Left lung (tissue), 10 donors: ENCODE data around the gene ZFPM1. TPM values are rescaled to one million over a fixed set of nuclear protein-coding genes. Genes with fewer than 3 reads are reported as not detected.

Experiments used
- ATAC-seq: fragments of 200-7000 bp; cut with Tn5 transposase; one replicate; pipeline ENCODE4 v1.9.1; 2020; ENCODE audit warnings: moderate library complexity
- DNase-seq, 4 donors: peaks; one replicate each; pipeline ENCODE4 v3.0.0-alpha.2; 2013 to 2020
- H3K27ac ChIP-seq, 2 donors: fragments of 200-600 bp; sonication (generic) in 1 of 2; one replicate each; pipeline versions ENCODE4 v1.5.0 to v1.8.0; 2020 to 2021
- H3K27me3 ChIP-seq, 2 donors: fragments of 200-600 bp; sonication (generic) in 1 of 2; one replicate each; pipeline versions ENCODE4 v1.5.0 to v1.8.0; 2020 to 2021
- H3K36me3 ChIP-seq, 2 donors: fragments of 200-600 bp; sonication (generic) in 1 of 2; one replicate each; pipeline versions ENCODE4 v1.5.0 to v1.8.0; 2020 to 2021
- H3K4me1 ChIP-seq, 2 donors: fragments of 200-600 bp; one replicate each; pipeline ENCODE4 v1.8.0; 2021
- H3K4me3 ChIP-seq, 2 donors: fragments of 200-600 bp; sonication (generic) in 1 of 2; one replicate each; pipeline versions ENCODE4 v1.5.0 to v1.8.0; 2020 to 2021; ENCODE audit warnings: mild to moderate bottlenecking in 1 of 2
- H3K9me3 ChIP-seq, 2 donors: fragments of 200-600 bp; sonication (generic) in 1 of 2; one replicate each; pipeline versions ENCODE4 v1.5.0 to v1.8.0; 2020 to 2021
- intact Hi-C, 2 donors: fragments of 100-400 bp; cut with DNase I; formaldehyde crosslinking; loops; one replicate each; pipeline versions ENCODE4 v1.11.2 to v1.14.2; 2022
- microRNA-seq, 2 donors: library from miRNA; unstranded; fragments of <30 nt; microRNA quantifications; one replicate each; pipeline ENCODE4, GENCODE V29; 2019
- polyA plus RNA-seq, 6 donors: library from polyadenylated mRNA; unstranded; fragments of 120-200 nt; gene quantifications; one replicate each; pipeline ENCODE4 v1.2.1, GENCODE V29; 2013; ENCODE audit not compliant: insufficient read length in 6 of 6
- total RNA-seq, 2 donors: library from RNA; stranded (reverse); fragmentation: NEBNext Ultra II Directional; extraction: Animal tissue kit (Norgen Biotek cat#: 25700); gene quantifications; one replicate each; pipeline ENCODE4 v1.2.1, GENCODE V29; 2021
- TF ChIP-seq, protein P1 (sequence below), 2 donors: fragments of 200-600 bp; sonication (generic) in 1 of 2; IDR thresholded peaks; one replicate each; pipeline versions ENCODE4 v1.5.0 to v1.8.0; 2021; ENCODE audit warnings: antibody characterized with exemption in 2 of 2
- donor health status: DM: no; HTN: yes; CAD: no.
- donor health status: DM: no; HTN: no; CAD: no.

ZFPM1 gene
- total and polyA plus RNA-seq, 8 donors, result 1.8 to 7.0 (median 3.6) TPM

- no peak overlapping the region for H3K4me3 ChIP-seq
- DNase-seq (peak in 1 of 4 donors; percentile 52), ATAC-seq (no peak)
- no peaks in the 10 kb centered on the region for H3K27me3 ChIP-seq
- intact Hi-C loops, result no loop called here
- peaks cover under 1 to 80% of the 10 kb centered on the region in 2 donors for H3K36me3 ChIP-seq
- TF ChIP-seq, protein P1, sequence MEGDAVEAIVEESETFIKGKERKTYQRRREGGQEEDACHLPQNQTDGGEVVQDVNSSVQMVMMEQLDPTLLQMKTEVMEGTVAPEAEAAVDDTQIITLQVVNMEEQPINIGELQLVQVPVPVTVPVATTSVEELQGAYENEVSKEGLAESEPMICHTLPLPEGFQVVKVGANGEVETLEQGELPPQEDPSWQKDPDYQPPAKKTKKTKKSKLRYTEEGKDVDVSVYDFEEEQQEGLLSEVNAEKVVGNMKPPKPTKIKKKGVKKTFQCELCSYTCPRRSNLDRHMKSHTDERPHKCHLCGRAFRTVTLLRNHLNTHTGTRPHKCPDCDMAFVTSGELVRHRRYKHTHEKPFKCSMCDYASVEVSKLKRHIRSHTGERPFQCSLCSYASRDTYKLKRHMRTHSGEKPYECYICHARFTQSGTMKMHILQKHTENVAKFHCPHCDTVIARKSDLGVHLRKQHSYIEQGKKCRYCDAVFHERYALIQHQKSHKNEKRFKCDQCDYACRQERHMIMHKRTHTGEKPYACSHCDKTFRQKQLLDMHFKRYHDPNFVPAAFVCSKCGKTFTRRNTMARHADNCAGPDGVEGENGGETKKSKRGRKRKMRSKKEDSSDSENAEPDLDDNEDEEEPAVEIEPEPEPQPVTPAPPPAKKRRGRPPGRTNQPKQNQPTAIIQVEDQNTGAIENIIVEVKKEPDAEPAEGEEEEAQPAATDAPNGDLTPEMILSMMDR (IDR thresholded peaks at IDR 0.05), result no peak
- peaks cover 0 to 1% of the 10 kb centered on the region in 2 donors for H3K4me1 ChIP-seq
- no peak overlapping the region for H3K27ac ChIP-seq
- H3K9me3 ChIP-seq, result no peaks in the 10 kb centered on the region
Measured at GRCh38 chr16:88582912-88583575, 130.0 kb downstream of the ZFPM1 start.

GRCh38 chr16:88584676-88585075, 131.6 kb downstream of the ZFPM1 start:
- TF ChIP-seq, protein P1 (IDR thresholded peaks at IDR 0.05), result no peak
- intact Hi-C loops, result no loop called here
- H3K36me3 ChIP-seq, result peaks cover 4 to 80% of the 10 kb centered on the region in 2 donors
- H3K9me3 ChIP-seq, result no peaks in the 10 kb centered on the region
- no peaks in the 10 kb centered on the region for H3K27me3 ChIP-seq
- H3K27ac ChIP-seq, result no peak overlapping the region
- DNase-seq, result no peak
- H3K4me3 ChIP-seq, result no peak overlapping the region
- ATAC-seq, result no peak
- no peaks in the 10 kb centered on the region for H3K4me1 ChIP-seq

DNA sequence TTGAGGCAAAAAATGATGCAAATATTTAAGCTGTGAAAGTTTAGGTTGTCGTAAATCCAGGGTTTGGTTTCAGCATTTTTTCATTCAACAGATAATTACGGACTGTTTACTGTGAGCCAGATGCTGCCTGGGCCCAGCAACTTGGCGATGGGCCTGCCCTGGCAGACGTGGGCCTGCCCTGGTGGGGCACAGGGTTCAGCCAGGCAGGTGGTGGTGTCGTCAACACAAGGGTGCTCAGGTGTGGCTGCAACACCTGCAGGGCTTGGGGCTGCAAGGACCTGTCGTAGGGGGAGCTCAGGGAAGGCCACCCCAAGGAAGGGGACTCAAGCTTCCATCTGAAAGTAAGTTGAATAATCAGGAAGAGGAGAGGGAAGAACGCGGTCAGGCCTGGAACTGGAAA, 132.2 kb downstream of the ZFPM1 start:
- no peak for ATAC-seq
- Histone ChIP-seq H3K4me3 (no peak overlapping the region), H3K27me3 (no peaks in the 10 kb centered on the region), H3K4me1 (no peaks in the 10 kb centered on the region), H3K36me3 (peaks cover 4 to 82% of the 10 kb centered on the region in 2 donors), H3K27ac (no peak overlapping the region), H3K9me3 (no peaks in the 10 kb centered on the region)
- intact Hi-C loops, result no loop called here
- TF ChIP-seq, protein P1 (IDR thresholded peaks at IDR 0.05), result no peak
- peak in 1 of 4 donors; percentile 41 for DNase-seq

DNA sequence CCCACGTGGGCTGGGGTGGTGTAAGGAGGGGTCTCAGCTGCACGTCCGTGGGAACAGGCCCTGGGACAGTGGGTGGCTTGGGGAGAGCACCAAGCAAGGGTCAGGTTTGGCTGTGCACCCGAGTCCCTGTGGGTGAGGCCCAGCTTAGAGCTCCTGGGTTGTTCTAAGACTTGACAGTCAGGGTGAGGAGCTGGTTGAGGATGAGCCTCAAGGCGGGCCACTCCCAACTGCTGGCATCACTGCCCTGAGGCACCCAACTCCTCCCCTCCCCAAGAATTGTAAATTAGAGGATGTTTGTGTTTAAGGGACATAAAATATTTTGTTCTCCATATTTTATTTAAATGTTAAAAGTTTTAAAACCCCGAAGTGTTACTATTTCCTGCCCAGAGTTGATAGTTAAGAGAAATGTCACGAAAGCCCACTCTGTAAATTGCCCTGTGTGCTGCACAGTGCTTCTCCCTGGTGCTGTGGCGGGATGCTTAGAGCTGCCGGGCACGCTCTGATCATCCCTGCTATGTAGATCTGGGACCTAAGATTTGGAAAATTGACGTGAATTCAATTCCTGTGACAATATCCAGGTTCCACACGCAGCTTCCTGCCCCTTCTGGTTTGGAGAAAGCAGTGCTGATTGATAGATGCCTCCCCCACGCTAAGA, 133.0 kb downstream of the ZFPM1 start:
- Histone ChIP-seq H3K9me3 (no peaks in the 10 kb centered on the region), H3K27me3 (no peaks in the 10 kb centered on the region), H3K36me3 (peaks cover 4 to 81% of the 10 kb centered on the region in 2 donors), H3K4me3 (no peak overlapping the region), H3K4me1 (no peaks in the 10 kb centered on the region), H3K27ac (no peak overlapping the region)
- TF ChIP-seq, protein P1 (IDR thresholded peaks at IDR 0.05), result no peak
- peak in 1 of 4 donors; percentile 1 for DNase-seq
- intact Hi-C loops, result no loop called here
- no peak for ATAC-seq

Small RNA genes within 50 kb of the gene (microRNA-seq; reads per million reads assigned to microRNA genes)
- 0.27 to 0.34 reads per million in 2 donors for gene MIR5189

Other genes starting within 250 kb of the ZFPM1 start
- gene ZNF469, start 70.3 kb upstream of the ZFPM1 start, total RNA-seq, result 1 to 10 TPM; 2.1 to 5.5 TPM
- gene ZNF469, start 70.3 kb upstream of the ZFPM1 start, polyA plus RNA-seq, result 1 to 10 TPM; 1.4 to 3.4 (median 2.6) TPM
- 10 to 100 TPM; 37.1 to 48.2 TPM for gene ZC3H18, start 117.1 kb downstream of the ZFPM1 start, total RNA-seq
- 10 to 100 TPM; 33.8 to 53.1 (median 38.5) TPM for gene ZC3H18, start 117.1 kb downstream of the ZFPM1 start, polyA plus RNA-seq
- gene IL17C, start 185.3 kb downstream of the ZFPM1 start, total RNA-seq, result not detected
- not detected for gene IL17C, start 185.3 kb downstream of the ZFPM1 start, polyA plus RNA-seq
- 100 to 1,000 TPM; 243 to 396 TPM for gene CYBA, start 197.8 kb downstream of the ZFPM1 start, total RNA-seq
- 10 to 100 TPM; 48.8 to 93.9 (median 70.9) TPM for gene CYBA, start 197.8 kb downstream of the ZFPM1 start, polyA plus RNA-seq
- gene MVD, start 209.8 kb downstream of the ZFPM1 start, total RNA-seq, result 100 to 1,000 TPM in 1 of 2 donors, 10 to 100 TPM in 1; 66.3 to 154 TPM
- gene MVD, start 209.8 kb downstream of the ZFPM1 start, polyA plus RNA-seq, result 10 to 100 TPM; 24.3 to 47.7 (median 32.7) TPM
- gene SNAI3, start 233.2 kb downstream of the ZFPM1 start, total RNA-seq, result 1 to 10 TPM; 1.9 to 2.3 TPM
- gene SNAI3, start 233.2 kb downstream of the ZFPM1 start, polyA plus RNA-seq, result 1 to 10 TPM in 4 of 6 donors, under 1 TPM in 2; 0.86 to 1.9 (median 1.7) TPM